Measurements from ENCODE around the gene SLC8A1.

The SLC8A1 gene

DNA sequence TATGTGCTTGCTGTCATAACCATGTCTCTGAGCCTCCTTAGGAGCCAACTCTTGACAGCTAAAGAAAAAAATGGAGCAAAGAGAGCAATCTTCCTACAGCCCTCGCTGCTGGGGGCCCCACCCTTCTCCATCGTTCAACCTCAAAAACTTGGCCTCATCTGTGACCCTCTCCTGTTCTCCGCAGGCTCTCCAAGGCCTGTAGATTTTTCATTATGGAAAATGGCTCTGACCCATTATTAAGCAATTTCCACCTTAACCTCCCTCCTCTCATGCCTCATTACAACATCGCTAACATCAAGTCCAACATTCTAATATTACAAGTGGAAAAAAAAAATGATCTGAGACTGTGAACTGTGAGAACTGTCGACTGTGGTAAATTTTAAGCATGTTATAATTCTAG lies 98.7 kb downstream of the SLC8A1 start:
- DNase-seq (ENCODE audit: low read depth, low spot score), result no peak

GRCh38 chr2:40352703-40353099 lies 99.2 kb downstream of the SLC8A1 start:
- no peak for DNase-seq (ENCODE audit: low read depth, low spot score)

GRCh38 chr2:40352041-40352702 lies 99.7 kb downstream of the SLC8A1 start:
- no peak for DNase-seq (ENCODE audit: low read depth, low spot score)

DNA sequence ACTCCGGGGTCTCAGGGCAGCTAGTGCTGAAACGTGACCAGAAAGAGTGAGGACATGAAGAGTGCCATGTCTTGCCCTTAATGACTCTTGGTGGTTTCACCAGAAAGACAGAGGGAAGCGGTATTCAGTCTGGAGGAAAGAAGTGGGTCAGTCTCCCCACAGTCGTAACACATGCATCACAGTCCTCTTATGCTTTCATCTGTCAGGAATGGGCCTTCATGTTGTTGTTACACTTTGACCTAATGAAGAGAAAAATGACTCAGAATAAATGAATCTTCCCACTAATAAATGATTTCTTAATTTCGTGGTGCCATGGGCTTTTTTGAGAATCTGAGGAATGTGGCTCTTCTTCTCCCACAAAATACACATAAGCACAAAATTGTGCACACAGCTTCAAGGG lies 103.2 kb downstream of the SLC8A1 start:
- no peak for DNase-seq (ENCODE audit: low read depth, low spot score)

DNA sequence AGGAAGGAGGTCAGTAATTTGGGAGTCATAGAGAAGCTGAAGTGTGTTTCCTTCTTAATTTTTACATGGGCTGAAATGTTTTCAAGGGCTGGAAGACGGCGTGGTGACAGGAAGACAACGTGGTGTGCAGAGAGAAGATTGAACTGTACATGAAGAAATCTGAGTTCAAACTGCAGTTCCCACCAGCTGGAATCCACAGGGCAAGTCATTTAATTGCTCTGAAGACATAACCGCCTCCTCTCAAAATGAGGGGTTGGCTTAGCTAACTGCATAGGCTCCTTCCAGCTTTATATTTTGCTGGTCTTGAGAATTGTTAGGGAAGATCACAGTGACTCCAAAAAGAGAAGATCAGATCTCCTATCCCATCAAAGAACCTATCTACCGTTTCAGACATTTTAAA lies 103.9 kb downstream of the SLC8A1 start:
- DNase-seq (ENCODE audit: low read depth, low spot score), result no peak

- no peak for DNase-seq (ENCODE audit: low read depth, low spot score)
These were observed 105.1 kb downstream of the SLC8A1 start for GRCh38 chr2:40346535-40347354.

DNA sequence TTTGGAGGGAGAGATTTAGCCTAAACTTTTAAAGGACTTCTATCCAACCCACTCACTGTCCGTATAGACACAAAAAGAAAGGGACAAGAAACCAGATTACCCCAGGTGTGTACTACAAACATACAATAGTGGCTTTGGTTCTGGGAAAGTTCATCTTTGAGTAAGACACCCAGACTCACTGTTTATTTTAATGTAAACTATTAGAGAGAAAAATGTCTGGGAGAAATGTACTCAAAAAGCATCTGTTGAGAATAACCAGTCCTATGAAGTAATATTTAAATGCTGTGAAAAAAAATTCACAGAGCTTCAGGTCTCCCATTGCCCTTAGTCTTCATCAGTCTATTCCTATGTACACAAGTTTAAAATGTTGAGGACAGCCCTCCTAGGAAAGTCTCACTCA lies 107.5 kb downstream of the SLC8A1 start:
- DNase-seq (ENCODE audit: low read depth, low spot score), result no peak

DNA sequence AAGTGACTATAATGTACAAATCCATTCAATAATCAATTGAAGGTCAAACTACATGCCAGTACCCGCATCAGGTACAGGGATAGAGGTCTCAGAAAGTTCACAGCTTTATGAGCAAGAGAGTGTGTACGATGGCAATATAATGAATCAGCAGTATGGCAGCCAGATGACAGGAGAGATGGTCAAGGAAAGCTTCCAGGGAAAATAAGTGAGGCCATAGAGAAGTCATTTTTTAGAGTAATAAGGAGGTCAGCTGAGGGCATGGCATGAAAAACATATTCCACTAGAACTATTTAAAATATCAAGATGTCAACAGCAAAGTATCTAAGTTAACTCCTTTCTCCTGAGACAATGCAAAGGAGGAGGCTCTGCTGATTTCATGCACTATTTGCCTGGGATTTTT lies 108.0 kb downstream of the SLC8A1 start:
- DNase-seq (ENCODE audit: low read depth, low spot score), result no peak

- no peak for DNase-seq (ENCODE audit: low read depth, low spot score)
These were observed 110.7 kb downstream of the SLC8A1 start for GRCh38 chr2:40341198-40341597.

GRCh38 chr2:40339026-40339425 lies 112.9 kb downstream of the SLC8A1 start:
- DNase-seq (ENCODE audit: low read depth, low spot score), result no peak

DNA sequence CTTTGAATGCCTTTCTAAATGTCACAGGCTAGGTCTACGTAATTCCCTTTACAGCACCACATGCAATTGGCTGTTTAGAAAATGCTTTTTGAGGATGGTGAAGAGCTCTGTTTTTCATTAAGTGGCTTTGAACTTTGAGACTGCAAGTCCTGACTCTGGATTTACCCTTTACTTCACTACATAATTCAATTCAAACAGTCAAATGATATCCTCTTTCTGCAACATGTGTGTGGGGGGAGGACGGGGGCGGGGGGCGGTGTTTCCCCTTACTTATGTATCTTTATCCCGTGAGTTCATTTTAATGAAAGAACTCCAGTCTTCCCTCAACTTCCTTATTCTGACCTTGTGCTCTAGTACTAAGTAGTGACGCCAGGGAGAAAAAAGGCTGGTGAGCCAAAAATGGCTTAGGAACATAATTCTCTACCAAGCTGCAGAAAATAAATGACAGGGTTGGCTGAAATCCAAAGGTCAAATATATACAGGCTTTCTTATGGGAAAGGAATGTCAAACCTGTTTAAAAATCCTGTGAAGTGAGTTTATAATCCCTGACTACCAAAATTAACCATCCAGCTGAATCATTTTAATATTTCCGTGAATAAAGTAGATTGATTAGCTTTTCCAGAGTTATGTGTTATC lies 119.6 kb downstream of the SLC8A1 start:
- DNase-seq (ENCODE audit: low read depth, low spot score), result peak; percentile 67

- no peak for DNase-seq (ENCODE audit: low read depth, low spot score)
These were observed 121.8 kb downstream of the SLC8A1 start for GRCh38 chr2:40330096-40330495.

GRCh38 chr2:40329739-40330030 lies 122.2 kb downstream of the SLC8A1 start:
- no peak for DNase-seq (ENCODE audit: low read depth, low spot score)

- DNase-seq (ENCODE audit: low read depth, low spot score), result no peak
These were observed 126.8 kb downstream of the SLC8A1 start for GRCh38 chr2:40325116-40325515.

- no peak for DNase-seq (ENCODE audit: low read depth, low spot score)
These were observed 127.2 kb downstream of the SLC8A1 start for GRCh38 chr2:40324656-40325055.

GRCh38 chr2:40321822-40322221 lies 130.1 kb downstream of the SLC8A1 start:
- DNase-seq (ENCODE audit: low read depth, low spot score), result no peak

DNA sequence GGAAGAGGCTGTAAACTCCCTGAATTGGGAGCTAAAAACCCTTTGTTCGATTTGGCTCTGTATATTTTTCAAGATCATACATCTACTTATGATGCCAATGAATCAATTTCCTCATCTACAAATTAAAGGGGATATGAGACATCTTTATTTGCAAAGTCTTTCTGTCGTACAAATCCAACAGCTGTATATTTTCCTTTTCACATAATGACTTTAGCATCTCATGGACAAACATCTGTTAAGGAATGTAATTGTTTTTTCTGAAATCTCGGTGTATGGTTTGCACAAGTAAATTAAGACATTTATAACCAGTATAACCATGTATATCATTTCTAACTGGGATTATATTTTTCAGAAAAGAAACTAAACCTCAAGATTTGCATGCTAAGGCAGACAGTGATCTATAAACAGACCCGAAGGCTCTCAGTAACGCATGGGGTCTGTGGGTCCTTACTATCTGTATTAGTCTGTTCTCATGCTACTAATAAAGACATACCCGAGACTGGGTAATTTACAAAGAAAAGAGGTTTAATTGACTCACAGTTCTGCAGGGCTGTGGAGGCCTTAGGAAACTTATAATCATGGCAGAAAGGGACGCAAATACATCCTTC lies 130.8 kb downstream of the SLC8A1 start:
- DNase-seq (ENCODE audit: low read depth, low spot score), result no peak

- no peak for DNase-seq (ENCODE audit: low read depth, low spot score)
These were observed 133.0 kb downstream of the SLC8A1 start for GRCh38 chr2:40318921-40319320.

GRCh38 chr2:40317761-40318160 lies 134.1 kb downstream of the SLC8A1 start:
- DNase-seq (ENCODE audit: low read depth, low spot score), result no peak

- DNase-seq (ENCODE audit: low read depth, low spot score), result no peak
These were observed 134.8 kb downstream of the SLC8A1 start for GRCh38 chr2:40317046-40317445.

GRCh38 chr2:40316620-40317019 lies 135.3 kb downstream of the SLC8A1 start:
- DNase-seq (ENCODE audit: low read depth, low spot score), result no peak

DNA sequence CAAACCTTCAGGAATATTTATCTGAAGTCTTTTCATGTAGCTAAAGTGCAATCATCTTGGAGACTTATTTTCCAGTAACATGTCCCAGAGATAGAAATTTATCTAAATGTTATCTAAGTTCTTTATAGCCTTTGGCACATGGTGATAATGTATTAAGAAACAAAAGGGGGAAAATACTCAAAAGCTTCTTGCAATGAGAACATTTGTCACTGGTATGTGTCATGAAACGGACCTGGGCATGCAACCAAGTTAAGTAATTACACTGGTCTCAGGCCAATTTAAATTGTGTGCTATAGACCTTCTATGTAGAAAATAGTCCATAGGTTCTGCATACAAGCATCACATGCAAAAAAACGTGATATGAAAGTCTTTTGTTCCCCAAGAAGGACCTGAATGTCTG lies 136.2 kb downstream of the SLC8A1 start:
- DNase-seq (ENCODE audit: low read depth, low spot score), result no peak

- DNase-seq (ENCODE audit: low read depth, low spot score), result no peak
These were observed 140.9 kb downstream of the SLC8A1 start for GRCh38 chr2:40311026-40311425.

All from smooth muscle cell of the brain vasculature (primary cell).